GM12872 (cell line): Measurements from ENCODE around the gene ZNF385D.

ENCODE experiments used
- CTCF ChIP-seq: IDR thresholded peaks from 3 replicates; pipeline ENCODE4 v1.5.1; 2011; ENCODE audit warnings: low read depth, mild to moderate bottlenecking, low read length, moderate library complexity; ENCODE audit not compliant: insufficient read depth

ZNF385D gene

GRCh38 chr3:21778715-21779114 is 27.7 kb upstream of the ZNF385D start:
- TF ChIP-seq CTCF, result no peak

GRCh38 chr3:21777821-21778220 is 26.8 kb upstream of the ZNF385D start:
- no peak for TF ChIP-seq CTCF

- TF ChIP-seq CTCF, result no peak
Measured at GRCh38 chr3:21766002-21766401, 15.0 kb upstream of the ZNF385D start.

- no peak for TF ChIP-seq CTCF
Measured at GRCh38 chr3:21755896-21756295, 4.9 kb upstream of the ZNF385D start.

- no peak for TF ChIP-seq CTCF
Measured at GRCh38 chr3:21754839-21755238, 3.8 kb upstream of the ZNF385D start.

- peak; percentile 53; the same call in 2 of the 3 replicates for TF ChIP-seq CTCF
Measured at GRCh38 chr3:21752749-21753347, 1.8 kb upstream of the ZNF385D start.

GRCh38 chr3:21751886-21752285 is 876 bp upstream of the ZNF385D start:
- TF ChIP-seq CTCF, result no peak
